Mesodermal cell (in vitro differentiated cells): ENCODE data around the gene APPL2.
"Not testable (repeated sequence)": the region's sequence is repeated elsewhere in the genome, so short reads cannot be mapped to it uniquely, and the experiment has no call there.

Experiments used
- H3K27ac ChIP-seq: 2 replicates; pipeline ENCODE4 v1.7.0; 2013; ENCODE audit warnings: mild to moderate bottlenecking, low read depth, low read length, moderate library complexity; ENCODE audit not compliant: severe bottlenecking
- H3K36me3 ChIP-seq: 2 replicates; pipeline ENCODE4 v1.7.1; 2013; ENCODE audit warnings: mild to moderate bottlenecking, low read length, moderate library complexity; ENCODE audit not compliant: control insufficient read depth, insufficient read depth
- H3K4me1 ChIP-seq: one replicate; pipeline ENCODE4 v1.7.1; 2013; ENCODE audit warnings: mild to moderate bottlenecking, low read length; ENCODE audit not compliant: insufficient read depth, control insufficient read depth, poor library complexity, severe bottlenecking
- H3K4me3 ChIP-seq: 2 replicates; pipeline ENCODE4 v1.7.0; 2013; ENCODE audit warnings: low read length, control low read depth, mild to moderate bottlenecking; ENCODE audit not compliant: insufficient read depth, poor library complexity, severe bottlenecking; ENCODE audit errors: extremely low read depth
- H3K9me3 ChIP-seq: 2 replicates; pipeline ENCODE4 v1.7.1; 2013; ENCODE audit warnings: mild to moderate bottlenecking, low read length, moderate library complexity; ENCODE audit not compliant: control insufficient read depth
- WGBS, 2 experiments: methylation state at CpG; one replicate each; pipeline ENCODE4 v1.1.5; 2013; ENCODE audit warnings: missing lambda C conversion rate in 2 of 2; ENCODE audit not compliant: insufficient coverage in 2 of 2; 5-methylcytosine and 5-hydroxymethylcytosine counted together

The APPL2 gene

GRCh38 chr12:105256011-105256410 is 20.0 kb upstream of the APPL2 start:
- H3K27ac ChIP-seq = no peak overlapping the region

GRCh38 chr12:105253866-105254513 is 18.0 kb upstream of the APPL2 start:
- H3K9me3 ChIP-seq = no peaks in the 10 kb centered on the region
- H3K27ac ChIP-seq = peak overlapping the region; percentile 89
- WGBS, 2 experiments = 72 to 79% methylated on average over 2 of the region's 3 CpGs
- H3K4me3 ChIP-seq = no peak overlapping the region
- H3K4me1 ChIP-seq = peaks cover 33% of the 10 kb centered on the region
- H3K36me3 ChIP-seq = no peaks in the 10 kb centered on the region

More at GRCh38 chr12:105256011-105256410, 20.0 kb upstream of the APPL2 start:
- 94 to 100% methylated on average over 2 of the region's 2 CpGs for WGBS, 2 experiments
- Histone ChIP-seq H3K36me3 (no peaks in the 10 kb centered on the region), H3K4me3 (no peak overlapping the region), H3K9me3 (no peaks in the 10 kb centered on the region), H3K4me1 (peaks cover 33% of the 10 kb centered on the region)

GRCh38 chr12:105252901-105253300 is 16.9 kb upstream of the APPL2 start:
- Histone ChIP-seq H3K9me3 (no peaks in the 10 kb centered on the region), H3K4me1 (peaks cover 33% of the 10 kb centered on the region), H3K36me3 (no peaks in the 10 kb centered on the region), H3K4me3 (no peak overlapping the region), H3K27ac (no peak overlapping the region)
- 94 to 100% methylated on average over 4 to 5 of the region's 5 CpGs for WGBS, 2 experiments

GRCh38 chr12:105245776-105246427 is 9.9 kb upstream of the APPL2 start:
- H3K4me1 ChIP-seq, H3K4me3 ChIP-seq, H3K9me3 ChIP-seq, H3K27ac ChIP-seq, H3K36me3 ChIP-seq: not testable (repeated sequence)
- 87 to 91% methylated on average over 10 to 13 of the region's 20 CpGs for WGBS, 2 experiments

GRCh38 chr12:105245291-105245690 is 9.3 kb upstream of the APPL2 start:
- Histone ChIP-seq H3K9me3 (no peaks in the 10 kb centered on the region), H3K36me3 (no peaks in the 10 kb centered on the region), H3K4me1 (no peaks in the 10 kb centered on the region), H3K27ac (no peak overlapping the region), H3K4me3 (no peak overlapping the region)
- 87 to 94% methylated on average over 4 of the region's 4 CpGs for WGBS, 2 experiments

- no peaks in the 10 kb centered on the region for H3K9me3 ChIP-seq
- no peaks in the 10 kb centered on the region for H3K4me1 ChIP-seq
- WGBS, 2 experiments = 75 to 82% methylated on average over 1 of the region's 1 CpG
- no peaks in the 10 kb centered on the region for H3K36me3 ChIP-seq
- H3K4me3 ChIP-seq = no peak overlapping the region
- H3K27ac ChIP-seq = no peak overlapping the region
These were observed 4.3 kb upstream of the APPL2 start for GRCh38 chr12:105240228-105240627.

GRCh38 chr12:105239304-105239703 is 3.3 kb upstream of the APPL2 start:
- Histone ChIP-seq H3K9me3 (no peaks in the 10 kb centered on the region), H3K4me1 (peaks cover 2% of the 10 kb centered on the region), H3K27ac (no peak overlapping the region), H3K4me3 (no peak overlapping the region), H3K36me3 (no peaks in the 10 kb centered on the region)
- WGBS, 2 experiments = 75 to 81% methylated on average over 5 of the region's 5 CpGs

- Histone ChIP-seq H3K9me3 (no peaks in the 10 kb centered on the region), H3K27ac (no peak overlapping the region), H3K4me3 (no peak overlapping the region), H3K4me1 (peaks cover 11% of the 10 kb centered on the region), H3K36me3 (peaks cover 4% of the 10 kb centered on the region)
- no CpG with 5 or more reads among the region's 2 CpGs for WGBS, 2 experiments
These were observed 1.7 kb upstream of the APPL2 start for GRCh38 chr12:105237666-105238065.

GRCh38 chr12:105235281-105235731 is 668 bp downstream of the APPL2 start:
- peaks cover 12% of the 10 kb centered on the region for H3K4me1 ChIP-seq
- 7 to 12% methylated on average over 8 to 9 of the region's 9 CpGs for WGBS, 2 experiments
- no peaks in the 10 kb centered on the region for H3K9me3 ChIP-seq
- H3K36me3 ChIP-seq = peaks cover 13% of the 10 kb centered on the region
- H3K27ac ChIP-seq = peak overlapping the region; percentile 92
- peak overlapping the region; percentile 73 for H3K4me3 ChIP-seq

GRCh38 chr12:105234197-105234596 is 1.8 kb downstream of the APPL2 start:
- Histone ChIP-seq H3K36me3 (peaks cover 20% of the 10 kb centered on the region), H3K4me1 (peaks cover 16% of the 10 kb centered on the region), H3K27ac (no peak overlapping the region), H3K9me3 (no peaks in the 10 kb centered on the region), H3K4me3 (peak overlapping the region; percentile 73)
- WGBS, 2 experiments = 100% methylated on average over 1 of the region's 1 CpG; no CpG with 5 or more reads in 1 of the 2 experiments
